Prostate gland (tissue), 2 donors: ENCODE data around the gene PUSL1.

ENCODE experiments used
- CTCF ChIP-seq, 4 experiments: fragments of 200-600 bp in 2 of 4; fragments of 450-650 bp in 2 of 4; sonication (generic) in 2 of 4; IDR thresholded peaks; 1 replicate in 3 of 4; 2 replicates in 1 of 4; pipeline ENCODE4 v1.5.1; 2016 to 2019; ENCODE audit warnings: antibody characterized with exemption in 4 of 4, mild to moderate bottlenecking in 2 of 4, moderate library complexity in 2 of 4
- POLR2A ChIP-seq: fragments of 450-650 bp; IDR thresholded peaks from one replicate; pipeline ENCODE4 v1.6.1; 2016; ENCODE audit warnings: antibody characterized with exemption, mild to moderate bottlenecking

- no peak for TF ChIP-seq CTCF (IDR thresholded peaks at IDR 0.05)
- no peak for TF ChIP-seq POLR2A
These were observed 45.6 kb upstream of the PUSL1 start for GRCh38 chr1:1262758-1263157.
